Stimulated activated CD4-positive, alpha-beta T cell treated with anti-CD3 and anti-CD28 coated beads, Interleukin-2, amount 100 ng/mL, for 24 hours (primary cell): Measurements from ENCODE around the gene CCNT2.
"Not testable (repeated sequence)": the region's sequence is repeated elsewhere in the genome, so short reads cannot be mapped to it uniquely, and the experiment has no call there.

ENCODE experiments used
- DNase-seq, 2 donors: peaks; one replicate each; pipeline ENCODE4 v3.0.0-alpha.2; 2020

CCNT2 gene

DNA sequence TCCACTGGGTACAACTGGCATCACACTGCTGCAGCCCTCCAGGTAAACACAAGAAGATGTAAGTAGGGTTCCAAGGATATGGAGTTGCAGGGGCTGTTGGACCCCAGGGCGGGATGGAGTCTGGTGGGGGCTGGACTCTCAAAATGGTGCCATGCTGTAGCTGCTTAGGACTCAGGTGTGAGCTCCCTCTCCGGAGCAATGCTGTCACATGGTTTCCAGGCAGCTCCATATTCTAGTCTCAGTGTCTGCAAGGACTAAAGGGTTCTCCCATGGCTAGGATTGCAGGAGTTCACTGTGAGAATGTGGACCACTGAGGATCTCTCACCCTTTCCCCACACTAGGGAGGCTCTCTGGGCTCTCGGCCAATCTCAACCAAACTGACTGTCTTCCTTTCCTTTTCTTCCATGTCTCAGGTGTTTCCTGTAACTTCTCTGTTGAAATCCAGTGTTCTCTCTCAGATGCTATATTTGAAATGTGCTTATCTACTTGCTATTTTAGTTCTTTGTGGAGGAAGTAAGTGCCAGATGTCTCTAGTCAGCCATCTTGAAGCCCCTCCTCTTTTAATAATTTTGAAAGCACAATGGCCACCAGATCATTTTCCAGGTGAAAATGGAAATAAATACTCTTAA is 57.6 kb downstream of the CCNT2 start:
- no peak for DNase-seq

DNA sequence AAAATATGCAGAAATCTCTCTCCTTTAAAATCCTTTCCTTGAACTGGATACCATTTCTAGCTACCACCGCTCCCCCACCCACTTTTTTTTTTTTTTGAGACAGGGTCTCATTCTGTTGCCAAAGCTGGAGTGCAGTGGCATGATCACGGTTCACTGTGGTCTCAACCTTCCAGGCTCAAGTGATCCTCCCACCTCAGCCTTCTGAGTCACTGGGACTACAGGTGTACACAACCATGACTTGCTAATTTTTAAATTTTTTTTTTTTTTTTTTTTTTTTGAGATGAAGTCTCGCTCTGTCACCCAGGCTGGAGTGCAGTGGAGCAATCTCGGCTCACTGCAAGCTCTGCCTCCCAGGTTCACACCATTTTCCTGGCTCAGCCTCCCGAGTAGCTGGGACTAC is 58.5 kb downstream of the CCNT2 start:
- DNase-seq = not testable (repeated sequence)

DNA sequence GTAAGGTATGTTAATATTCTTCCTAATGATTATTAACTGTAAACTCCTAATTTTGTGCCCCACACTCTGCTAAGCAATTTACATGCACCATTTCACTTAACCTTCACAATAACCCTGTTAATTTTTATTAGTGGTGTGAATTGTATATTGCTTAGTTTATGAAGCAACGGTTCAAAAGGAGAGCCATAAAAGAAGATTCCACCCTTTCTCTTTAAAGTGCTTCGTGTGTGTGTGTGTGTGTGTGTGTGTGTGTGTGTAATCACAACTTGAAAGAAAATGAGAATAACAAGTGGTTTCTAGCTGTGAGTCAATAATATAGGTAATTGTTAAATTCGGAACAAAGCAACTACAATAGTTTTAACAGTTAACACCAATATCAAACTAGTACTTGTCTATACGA is 60.6 kb downstream of the CCNT2 start:
- DNase-seq = no peak

DNA sequence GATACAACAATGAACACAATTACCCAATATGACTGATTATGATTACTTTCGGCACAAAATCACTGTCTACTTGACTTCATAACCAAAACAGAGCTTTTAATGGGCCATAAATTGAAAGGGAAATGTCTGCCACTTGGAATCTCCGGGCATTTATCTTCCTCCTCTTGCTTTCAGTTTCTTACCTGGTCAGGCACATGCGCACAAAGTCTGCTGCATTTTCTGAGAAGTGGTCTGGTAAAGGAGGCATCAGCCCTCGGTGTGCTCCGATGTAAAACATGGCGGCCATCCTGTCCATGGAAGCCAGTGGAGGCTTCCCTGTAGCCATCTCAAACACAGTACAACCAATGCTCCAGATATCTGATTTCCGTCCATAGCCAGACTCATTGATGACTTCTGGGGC is 62.0 kb downstream of the CCNT2 start:
- no peak for DNase-seq

DNA sequence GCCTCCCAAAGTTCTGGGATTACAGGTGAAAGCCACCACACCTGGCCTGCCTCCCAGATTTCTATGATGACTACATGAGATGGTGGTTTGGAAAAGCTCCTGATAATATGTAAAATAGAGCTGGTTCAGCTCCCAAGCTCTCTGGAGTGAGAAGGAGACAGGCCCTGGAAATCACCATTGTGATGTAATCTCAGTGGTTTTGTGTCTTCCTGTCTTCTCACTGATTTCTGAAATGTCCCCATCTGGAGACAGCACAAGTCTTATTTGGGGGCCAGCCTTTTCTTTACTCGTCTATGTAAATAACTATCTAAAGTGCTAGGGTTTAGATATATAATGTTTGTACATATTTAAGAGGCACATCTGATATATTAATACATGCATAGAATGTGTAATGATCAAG is 64.0 kb downstream of the CCNT2 start:
- DNase-seq = no peak

DNA sequence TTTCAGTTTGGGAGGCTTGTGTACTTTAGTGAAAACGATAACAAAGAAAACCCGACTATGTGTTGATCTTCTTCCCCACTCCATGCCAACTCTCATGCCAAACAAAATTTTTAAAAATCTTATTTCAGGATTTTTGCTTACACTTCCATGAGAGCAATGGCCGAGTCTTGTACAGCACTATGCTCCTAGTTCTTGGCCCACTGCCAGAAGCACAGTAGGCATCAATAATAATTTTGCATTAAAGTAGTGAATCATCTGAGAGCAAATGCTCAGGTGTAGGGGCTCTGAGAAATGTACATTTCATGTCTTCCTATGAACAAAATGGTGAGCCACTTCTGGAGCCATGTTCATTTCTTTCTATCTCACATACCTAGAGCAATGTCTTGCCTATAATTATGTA is 66.4 kb downstream of the CCNT2 start:
- DNase-seq = no peak

DNA sequence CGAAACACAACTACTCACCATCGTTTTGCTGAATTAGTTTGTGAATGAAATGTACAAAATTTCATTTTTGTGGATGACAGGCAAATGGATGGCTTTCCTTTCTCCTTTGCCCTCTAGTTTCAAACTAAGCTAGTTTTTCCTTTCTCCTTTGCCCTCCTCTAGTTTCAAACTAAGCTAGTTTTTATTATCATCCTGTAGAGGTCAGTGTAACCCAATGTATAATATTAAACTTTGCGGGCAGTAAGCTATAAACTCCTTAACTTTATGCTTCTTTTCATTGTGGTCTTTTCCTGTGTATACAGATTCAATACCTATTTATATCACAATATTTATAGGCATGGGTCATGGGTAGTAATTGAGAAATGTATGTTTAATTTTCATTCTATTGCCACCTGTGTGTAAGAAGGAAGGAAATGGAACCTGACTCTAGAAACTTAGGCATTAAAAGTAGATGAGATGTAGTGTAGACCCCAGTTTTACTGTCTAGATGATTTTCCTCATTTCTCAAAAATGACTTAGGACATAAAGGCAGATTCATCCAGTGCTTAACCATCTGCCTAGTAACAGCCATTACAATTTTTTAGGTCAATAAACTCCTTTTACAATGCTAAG is 70.5 kb downstream of the CCNT2 start:
- no peak for DNase-seq

DNA sequence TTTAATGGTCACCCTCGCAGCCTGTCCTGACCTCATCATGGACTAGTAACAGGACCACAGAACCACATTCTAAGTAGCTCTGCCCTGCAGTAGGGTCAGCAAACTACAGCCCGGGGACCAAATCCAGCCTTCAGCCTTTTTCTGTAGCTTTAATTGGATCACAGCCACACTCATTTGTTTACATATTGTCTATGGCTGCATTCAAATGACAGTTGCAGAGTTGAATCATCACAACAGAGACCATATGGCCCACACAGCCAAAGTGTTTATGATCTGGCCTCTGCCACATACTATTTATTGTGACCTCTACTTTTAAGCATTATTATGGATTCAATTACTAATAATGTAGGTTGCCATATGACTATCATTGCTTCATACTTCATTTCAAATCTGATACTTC is 80.9 kb downstream of the CCNT2 start:
- no peak for DNase-seq

DNA sequence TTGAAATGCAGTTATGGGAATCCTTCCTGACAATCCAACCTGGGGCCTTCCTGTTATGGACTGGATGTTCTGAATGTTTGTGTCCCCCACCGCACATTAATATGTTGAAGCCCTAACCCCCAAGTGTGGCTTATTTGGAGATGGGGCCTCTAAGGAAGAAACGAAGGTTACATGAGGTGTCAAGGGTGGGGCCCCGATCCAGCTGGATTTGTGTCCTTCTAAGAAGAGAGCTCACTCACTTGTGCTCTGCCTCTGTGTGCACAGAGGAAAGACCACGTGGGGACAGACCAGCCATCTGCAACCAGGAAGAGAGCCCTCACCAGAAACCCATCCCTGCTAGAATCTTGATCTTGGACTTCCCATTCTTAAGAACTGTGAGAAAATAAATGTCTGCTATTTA is 84.2 kb downstream of the CCNT2 start:
- DNase-seq = no peak

DNA sequence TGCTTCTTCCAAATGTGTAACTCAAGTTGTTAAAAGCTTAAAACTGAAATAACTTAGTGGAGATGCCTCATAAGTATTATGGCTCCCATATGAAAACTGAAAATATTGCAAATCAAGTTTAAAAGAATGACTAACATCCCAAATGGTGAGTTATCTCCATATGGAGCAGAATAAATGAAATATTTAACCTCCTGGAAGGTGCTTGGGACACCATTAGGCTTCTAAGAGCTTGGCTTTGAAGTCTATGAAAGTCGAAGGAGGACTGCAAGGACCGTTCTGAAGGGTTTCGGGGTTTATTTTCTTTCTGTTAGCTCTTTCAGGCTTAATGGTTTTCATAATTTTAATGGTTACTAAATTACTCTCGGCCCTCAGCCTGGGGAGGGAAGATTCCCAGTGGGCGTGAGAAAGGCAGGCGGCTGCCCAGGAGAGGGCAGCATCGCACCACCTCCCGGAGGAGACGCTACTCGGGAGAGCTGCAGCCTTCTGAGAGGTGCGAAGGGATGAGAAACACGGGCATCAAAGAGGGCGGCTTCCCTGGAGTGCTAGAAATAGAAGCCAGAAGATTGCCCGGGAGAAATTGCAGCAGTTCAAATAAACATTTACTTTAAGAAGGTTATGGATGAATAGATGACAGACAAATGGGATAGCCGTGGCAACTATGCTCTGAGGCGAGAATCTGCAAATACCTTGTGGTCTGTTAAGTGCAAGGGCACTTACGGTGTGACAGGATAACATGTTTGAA is 85.6 kb downstream of the CCNT2 start:
- DNase-seq = peak; percentile 78 to 79

DNA sequence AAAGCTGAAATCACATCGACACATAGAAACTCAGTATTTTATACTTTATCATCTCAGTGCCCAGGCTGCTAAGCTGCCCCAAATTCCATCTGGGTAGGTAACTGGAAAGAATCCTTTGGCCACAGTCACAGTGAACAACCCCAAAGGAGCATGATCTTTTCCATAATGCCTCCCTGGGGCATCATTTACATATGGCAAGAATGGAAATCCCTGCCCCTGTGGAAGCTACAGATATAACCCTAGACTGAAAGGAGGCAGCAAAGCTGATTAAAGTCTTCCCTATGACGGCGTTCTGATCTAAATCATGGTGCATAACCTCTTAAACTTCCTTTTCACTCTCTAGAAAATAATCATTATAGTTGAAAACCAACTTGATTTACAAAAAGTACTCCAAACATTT is 87.1 kb downstream of the CCNT2 start:
- DNase-seq = no peak
